Measurements from ENCODE around the gene SEMA3D.
"Not testable (repeated sequence)": the region's sequence is repeated elsewhere in the genome, so short reads cannot be mapped to it uniquely, and the experiment has no call there.

SEMA3D gene

GRCh38 chr7:84992954-84993353, 193.9 kb downstream of the SEMA3D start:
- not testable (repeated sequence) for DNase-seq (ENCODE audit: low spot score)

- no peak for DNase-seq (ENCODE audit: low spot score)
Measured at GRCh38 chr7:84985073-84985784, 201.6 kb downstream of the SEMA3D start.

- DNase-seq (ENCODE audit: low spot score), result no peak
Measured at GRCh38 chr7:84982199-84982598, 204.7 kb downstream of the SEMA3D start.

- DNase-seq (ENCODE audit: low spot score), result no peak
Measured at GRCh38 chr7:84981055-84981976, 205.5 kb downstream of the SEMA3D start.

GRCh38 chr7:84975586-84976185, 211.2 kb downstream of the SEMA3D start:
- no peak for DNase-seq (ENCODE audit: low spot score)

GRCh38 chr7:84971360-84971759, 215.5 kb downstream of the SEMA3D start:
- DNase-seq (ENCODE audit: low spot score), result no peak

- no peak for DNase-seq (ENCODE audit: low spot score)
Measured at GRCh38 chr7:84970670-84971069, 216.2 kb downstream of the SEMA3D start.

GRCh38 chr7:84953234-84953633, 233.6 kb downstream of the SEMA3D start:
- no peak for DNase-seq (ENCODE audit: low spot score)

- no peak for DNase-seq (ENCODE audit: low spot score)
Measured at GRCh38 chr7:84950836-84951235, 236.0 kb downstream of the SEMA3D start.

- DNase-seq (ENCODE audit: low spot score), result no peak
Measured at GRCh38 chr7:84949501-84949900, 237.4 kb downstream of the SEMA3D start.

GRCh38 chr7:84949067-84949466, 237.8 kb downstream of the SEMA3D start:
- DNase-seq (ENCODE audit: low spot score), result no peak

- no peak for DNase-seq (ENCODE audit: low spot score)
Measured at GRCh38 chr7:84948634-84949033, 238.2 kb downstream of the SEMA3D start.

GRCh38 chr7:84946549-84946948, 240.3 kb downstream of the SEMA3D start:
- no peak for DNase-seq (ENCODE audit: low spot score)

Data from SW480 (cell line).